ENCODE measurements around the gene CAPN13.

GRCh38 chr2:30802611-30803010 is 4.6 kb downstream of the CAPN13 start:
- TF ChIP-seq CTCF (IDR thresholded peaks at IDR 0.05; ENCODE audit: low read length) (no peak), EZH2 (optimal IDR thresholded peaks at IDR 0.05; ENCODE audit: low read depth, low read length) (no peak)
